Naive B cell (primary cell): ENCODE results near the gene MORN1. TPM values are rescaled to one million over a fixed set of nuclear protein-coding genes. Genes with fewer than 3 reads are reported as not detected.

Experiments used
- ATAC-seq, 2 donors: fragments of 150-1000 bp; cut with Tn5 transposase; 2 replicates each; pipeline ENCODE4 v1.10.0; 2021; ENCODE audit warnings: low read depth in 2 of 2, mild to moderate bottlenecking in 2 of 2, moderate library complexity in 2 of 2
- DNase-seq: peaks from one replicate; pipeline ENCODE4 v3.0.0; 2022
- H3K27ac Mint-ChIP-seq, 6 donors: one replicate each; pipeline ENCODE4 v1.8.0; 2020 to 2022; ENCODE audit warnings: mild to moderate bottlenecking in 6 of 6, mixed read lengths in 6 of 6, moderate library complexity in 5 of 6, inconsistent platforms in 2 of 6
- H3K27me3 Mint-ChIP-seq, 3 donors: one replicate each; pipeline ENCODE4 v1.8.0; 2021 to 2022; ENCODE audit warnings: mixed read lengths in 3 of 3, mild to moderate bottlenecking in 1 of 3
- H3K36me3 Mint-ChIP-seq, 2 donors: one replicate each; pipeline ENCODE4 v1.8.0; 2020 to 2022; ENCODE audit warnings: mixed read lengths in 2 of 2, inconsistent platforms in 1 of 2, mild to moderate bottlenecking in 1 of 2
- H3K4me1 Mint-ChIP-seq, 3 donors: one replicate each; pipeline ENCODE4 v1.8.0; 2020 to 2022; ENCODE audit warnings: mixed read lengths in 3 of 3, inconsistent platforms in 1 of 3, mild to moderate bottlenecking in 1 of 3, moderate library complexity in 1 of 3
- H3K4me3 Mint-ChIP-seq, 8 donors: one replicate each; pipeline ENCODE4 v1.8.0; 2020 to 2022; ENCODE audit warnings: mild to moderate bottlenecking in 8 of 8, mixed read lengths in 8 of 8, moderate library complexity in 8 of 8, inconsistent platforms in 2 of 8
- H3K9me3 Mint-ChIP-seq, 7 donors: one replicate each; pipeline ENCODE4 v1.8.0; 2020 to 2022; ENCODE audit warnings: mixed read lengths in 7 of 7, mild to moderate bottlenecking in 5 of 7, inconsistent platforms in 2 of 7, moderate library complexity in 1 of 7
- polyA plus RNA-seq, 6 donors: library from polyadenylated mRNA; unstranded; fragments of 300-500 nt; fragmentation: Illumina TruSeq; gene quantifications; one replicate each; pipeline ENCODE4 v1.2.3, GENCODE V29; 2021; ENCODE audit warnings: low read depth in 6 of 6

MORN1 gene
- polyA plus RNA-seq, 6 donors from 2014 or later: 0.29 to 7.1 (median 6.1) TPM

- H3K4me3 Mint-ChIP-seq: peak overlapping the region in 3 of 8 donors; percentile 5 to 59 (median 56)
- H3K9me3 Mint-ChIP-seq: no peaks in the 10 kb centered on the region
- no peak for ATAC-seq
- peak overlapping the region in 4 of 6 donors; percentile 52 to 90 (median 86) for H3K27ac Mint-ChIP-seq
- peaks cover 39 to 59% (median 57%) of the 10 kb centered on the region in 3 donors for H3K4me1 Mint-ChIP-seq
- no peaks in the 10 kb centered on the region for H3K27me3 Mint-ChIP-seq
- H3K36me3 Mint-ChIP-seq: peaks cover 0 to 5% of the 10 kb centered on the region in 2 donors
- no peak for DNase-seq
Observed at GRCh38 chr1:2274231-2274928, 117.0 kb downstream of the MORN1 start.

DNA sequence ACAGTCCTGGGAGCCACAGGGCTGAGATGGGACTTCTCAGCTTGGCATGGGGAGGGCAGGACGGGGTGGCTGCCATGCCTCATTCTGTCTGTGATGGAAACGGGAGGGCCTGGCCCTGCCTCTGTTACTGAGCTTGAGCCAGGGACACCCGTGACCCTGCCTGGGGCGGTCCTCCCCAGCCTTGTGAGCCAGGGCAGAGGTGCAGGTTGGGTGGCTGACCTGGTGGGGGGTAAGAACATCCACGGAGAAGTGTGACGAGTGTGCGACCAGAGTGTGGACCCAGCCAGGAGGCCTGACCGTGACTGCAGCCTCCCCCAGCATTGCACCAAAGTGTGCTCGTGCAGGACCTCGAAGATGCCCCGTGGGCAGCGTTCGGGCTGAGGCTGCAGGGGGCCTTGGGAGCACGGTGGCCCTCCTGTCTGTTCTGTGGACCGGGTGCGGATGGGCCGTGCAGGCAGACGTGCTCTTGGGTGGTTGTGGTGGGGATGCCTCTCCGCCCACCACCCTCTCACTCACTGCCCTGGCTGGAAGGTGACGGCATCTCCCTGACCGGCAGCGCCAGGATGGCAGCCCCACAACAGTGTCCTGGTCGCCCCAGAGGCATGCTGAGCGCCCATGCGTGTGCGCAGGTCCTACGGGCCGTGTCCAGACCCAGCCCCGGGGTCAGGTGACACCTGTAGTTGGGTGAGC, 117.8 kb downstream of the MORN1 start:
- ATAC-seq: no peak
- H3K4me3 Mint-ChIP-seq: peak overlapping the region in 3 of 8 donors; percentile 10 to 69 (median 39)

DNA sequence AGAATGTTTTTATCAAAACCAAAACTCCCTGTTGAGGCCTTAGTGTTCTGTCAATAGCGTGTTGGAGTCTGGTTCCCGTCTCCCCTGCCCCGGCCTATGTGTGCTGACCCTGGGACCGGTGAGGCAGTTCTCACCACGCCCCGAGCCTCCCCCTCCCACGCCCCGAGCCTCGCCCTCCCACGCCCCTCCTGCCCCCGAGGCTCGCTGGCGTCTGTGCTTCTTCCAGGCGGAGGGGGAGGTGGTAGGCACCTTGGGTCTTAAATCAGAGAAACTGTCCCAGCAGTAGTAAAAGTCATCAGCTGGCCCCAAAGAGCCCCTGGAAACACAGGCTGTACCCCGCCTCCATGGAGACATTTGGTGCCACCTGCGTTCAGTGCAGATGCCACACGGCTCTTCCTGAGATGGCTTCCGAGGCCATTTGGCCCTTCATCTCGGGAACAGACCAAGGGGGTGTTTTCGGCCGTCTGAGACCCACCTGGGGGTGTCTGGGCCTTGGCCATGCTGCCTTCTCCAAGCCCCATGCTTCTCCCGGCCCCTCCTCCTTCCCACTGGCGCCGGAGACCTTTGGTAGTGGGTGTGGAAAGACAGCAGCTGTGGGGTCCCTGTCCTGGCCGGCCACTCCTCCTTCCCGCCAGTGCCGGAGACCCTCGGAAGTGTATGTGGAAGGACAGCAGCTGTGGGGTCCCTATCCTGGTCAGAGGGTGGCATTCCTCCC, 118.5 kb downstream of the MORN1 start:
- peaks cover 37 to 62% (median 54%) of the 10 kb centered on the region in 3 donors for H3K4me1 Mint-ChIP-seq
- H3K36me3 Mint-ChIP-seq: peaks cover 0 to 5% of the 10 kb centered on the region in 2 donors
- DNase-seq (no peak), ATAC-seq (no peak)
- H3K4me3 Mint-ChIP-seq: peak overlapping the region in 2 of 8 donors; percentile 10 to 30
- peak overlapping the region in 3 of 6 donors; percentile 39 to 50 (median 49) for H3K27ac Mint-ChIP-seq
- H3K9me3 Mint-ChIP-seq: no peaks in the 10 kb centered on the region
- no peaks in the 10 kb centered on the region for H3K27me3 Mint-ChIP-seq

More for the DNA sequence above, 117.8 kb downstream of the MORN1 start:
- Mint-ChIP-seq H3K27me3 (no peaks in the 10 kb centered on the region), H3K36me3 (peaks cover 0 to 5% of the 10 kb centered on the region in 2 donors), H3K27ac (peak overlapping the region in 1 of 6 donors; percentile 49), H3K9me3 (no peaks in the 10 kb centered on the region), H3K4me1 (peaks cover 40 to 59% (median 57%) of the 10 kb centered on the region in 3 donors)
- DNase-seq: no peak

DNA sequence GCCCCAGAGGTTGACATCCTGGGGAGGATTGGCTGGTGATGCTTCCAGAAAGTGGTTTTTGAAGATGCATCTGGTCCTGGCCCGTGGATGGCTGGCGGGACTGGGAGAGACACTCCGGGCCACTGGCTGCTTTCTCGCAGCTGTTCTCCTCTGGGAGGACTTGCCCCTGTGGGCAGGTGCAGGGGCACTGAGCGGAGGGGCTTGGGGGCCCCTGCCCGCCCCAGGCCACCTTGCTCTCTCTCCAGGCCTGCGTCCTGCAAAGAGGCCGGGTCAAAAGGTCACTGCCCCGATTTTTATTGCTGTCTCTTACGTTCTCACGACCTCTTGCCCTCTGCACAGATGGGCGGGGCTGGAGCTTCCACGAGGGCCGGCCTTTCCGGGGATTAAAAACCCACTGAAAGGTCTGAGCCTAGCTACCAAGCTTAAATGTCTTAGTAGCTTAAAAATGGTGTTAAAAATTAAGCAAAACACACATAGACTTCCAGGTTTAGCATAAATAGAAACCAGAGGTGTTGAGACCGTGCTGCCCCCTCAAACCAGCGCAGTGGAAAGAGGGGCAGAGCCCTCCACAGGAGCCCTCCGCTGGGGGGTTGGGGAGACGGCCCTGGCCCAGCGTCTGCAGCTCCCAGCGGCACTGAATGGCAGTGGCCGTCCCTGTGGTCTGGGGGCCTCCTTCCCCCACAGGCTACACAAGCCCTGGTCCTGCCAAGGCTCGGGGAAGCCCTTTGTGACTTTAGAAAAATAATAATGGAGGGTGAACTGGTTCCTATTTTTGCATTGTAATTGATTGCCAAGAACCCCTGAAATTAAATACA, 119.3 kb downstream of the MORN1 start:
- peak overlapping the region in 1 of 8 donors; percentile 61 for H3K4me3 Mint-ChIP-seq
- H3K27ac Mint-ChIP-seq: peak overlapping the region in 2 of 6 donors; percentile 36 to 69
- ATAC-seq: no peak
- H3K4me1 Mint-ChIP-seq: peaks cover 34 to 59% (median 47%) of the 10 kb centered on the region in 3 donors
- no peaks in the 10 kb centered on the region for H3K36me3 Mint-ChIP-seq
- H3K9me3 Mint-ChIP-seq: no peaks in the 10 kb centered on the region
- no peaks in the 10 kb centered on the region for H3K27me3 Mint-ChIP-seq
- DNase-seq: no peak

Other genes with a start within 250 kb of the MORN1 start
- gene FAAP20, start 196.8 kb downstream of the MORN1 start, polyA plus RNA-seq: 10 to 100 TPM; 67.1 to 90.7 (median 77.7) TPM
- gene SKI, start 163.2 kb downstream of the MORN1 start, polyA plus RNA-seq: 1 to 10 TPM in 1 of 6 donors, under 1 TPM in 4, not detected in 1; 0.26 to 1.3 (median 0.52) TPM
- gene RER1, start 287 bp upstream of the MORN1 start, polyA plus RNA-seq: 100 to 1,000 TPM; 116 to 129 (median 121) TPM
- gene PEX10, start 21.0 kb upstream of the MORN1 start, polyA plus RNA-seq: 10 to 100 TPM; 10.7 to 24.1 (median 15.1) TPM
- 1 to 10 TPM in 5 of 6 donors, under 1 TPM in 1; 0.94 to 2.5 (median 1.6) TPM for gene PLCH2, start 84.7 kb upstream of the MORN1 start, polyA plus RNA-seq
- 10 to 100 TPM in 3 of 6 donors, 1 to 10 TPM in 3; 8.6 to 22.2 (median 9.9) TPM for gene PANK4, start 135.0 kb upstream of the MORN1 start, polyA plus RNA-seq
- not detected for gene HES5, start 138.7 kb upstream of the MORN1 start, polyA plus RNA-seq
- gene TNFRSF14, start 164.8 kb upstream of the MORN1 start, polyA plus RNA-seq: 10 to 100 TPM; 40.7 to 75.6 (median 50.4) TPM
- gene PRXL2B, start 195.2 kb upstream of the MORN1 start, polyA plus RNA-seq: 10 to 100 TPM; 11.6 to 18.6 (median 13.7) TPM
- 1 to 10 TPM in 5 of 6 donors, not detected in 1; 1.0 to 8.5 (median 5.3) TPM for gene MMEL1, start 241.5 kb upstream of the MORN1 start, polyA plus RNA-seq